Motor neuron (in vitro differentiated cells): Measurements from ENCODE around the gene REG3G. TPM values are rescaled to one million over a fixed set of nuclear protein-coding genes. Genes with fewer than 3 reads are reported as not detected.
"Not testable (repeated sequence)": the region's sequence is repeated elsewhere in the genome, so short reads cannot be mapped to it uniquely, and the experiment has no call there.

Source experiments
- ATAC-seq, 8 experiments: fragments of 200-7000 bp; cut with Tn5 transposase; replicated peaks in 6 of 8; 2 replicates each; pipeline ENCODE4 v1.8.0; 2021; ENCODE audit warnings: mild to moderate bottlenecking in 8 of 8, moderate library complexity in 8 of 8
- H3K27ac ChIP-seq, 2 donors: fragments of 250-450 bp; sonication (Bioruptor Pico); 2 replicates each; pipeline ENCODE4 v1.9.0; 2021; ENCODE audit warnings: antibody characterized with exemption in 2 of 2, mild to moderate bottlenecking in 2 of 2, moderate library complexity in 1 of 2
- H3K4me1 ChIP-seq, 2 donors: fragments of 250-450 bp; sonication (Bioruptor Pico); replicated peaks in 1 of 2; 2 replicates each; pipeline ENCODE4 v1.6.1; 2021; ENCODE audit warnings: antibody characterized with exemption in 2 of 2, mild to moderate bottlenecking in 2 of 2, moderate library complexity in 1 of 2
- H3K4me3 ChIP-seq, 5 donors: fragments of 250-450 bp; sonication (Bioruptor Pico); 2 replicates each; pipeline ENCODE4 v1.9.0; 2021; ENCODE audit warnings: antibody characterized with exemption in 5 of 5, mild to moderate bottlenecking in 5 of 5, moderate library complexity in 4 of 5
- WGBS, 10 experiments: fragments of 450-650 bp; shearing (Covaris generic); methylation state at CpG; one replicate each; pipeline ENCODE4 v1.0.0; 2022; 5-methylcytosine and 5-hydroxymethylcytosine counted together
- in situ Hi-C, 9 experiments: fragments of 400-800 bp; cut with MboI; loops; one replicate each; pipeline ENCODE4 v1.15.0; 2021; ENCODE audit warnings: low sequenced_read_pairs in 9 of 9, low pct_unique_long_range_greater_than_20kb in 2 of 9; ENCODE audit not compliant: unreplicated experiment in 9 of 9
- total RNA-seq, 8 experiments: library from RNA; unstranded; fragments of 300-600 nt; gene quantifications; 2 replicates each; pipeline versions ENCODE4 v1.2.3 to v1.2.4, GENCODE V29; 2022

Gene REG3G
- total RNA-seq, 8 experiments from 2014 or later = 0.23 to 9.7 (median 0.90) TPM; not detected in 2

DNA sequence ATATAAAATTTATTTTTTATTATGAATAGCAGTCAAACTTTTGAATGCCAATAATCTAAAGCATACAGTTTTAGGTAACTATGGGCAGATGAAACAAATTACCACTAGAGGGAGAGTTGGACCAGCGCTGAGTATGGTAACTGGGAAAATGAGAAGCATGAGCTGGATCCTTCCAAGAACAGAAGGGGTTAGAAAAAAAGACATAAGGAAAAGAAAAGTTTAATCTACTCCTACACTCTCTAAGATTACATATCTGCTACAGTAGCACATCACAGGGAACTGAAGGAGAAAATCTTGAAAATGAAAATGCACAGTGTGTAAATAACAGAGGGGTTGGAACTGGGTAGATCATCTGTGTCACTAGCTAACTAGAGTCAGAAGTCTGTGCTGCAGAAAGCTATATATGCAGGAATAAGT, 15.5 kb downstream of the REG3G start:
- peak; percentile 45 to 78 (median 60) for ATAC-seq

DNA sequence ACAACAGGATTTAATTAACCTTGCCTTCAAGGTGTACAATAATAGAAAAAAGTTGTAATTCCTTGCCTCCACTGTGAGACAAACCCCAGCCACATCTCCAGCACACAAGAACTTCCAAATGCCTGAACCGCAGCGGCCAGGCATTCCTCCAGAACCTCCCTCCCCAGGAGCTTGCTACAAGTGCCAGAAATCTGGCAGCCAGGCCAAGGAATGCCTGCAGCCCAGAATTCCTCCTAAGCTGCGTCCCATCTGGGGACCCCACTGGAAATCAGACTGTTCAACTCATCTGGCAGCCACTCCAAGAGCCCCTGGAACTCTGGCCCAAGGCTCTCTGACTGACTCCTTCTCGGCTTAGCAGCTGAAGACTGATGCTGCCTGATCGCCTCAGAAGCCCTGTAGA, 28.0 kb downstream of the REG3G start:
- H3K4me1 ChIP-seq, H3K27ac ChIP-seq, ATAC-seq, H3K4me3 ChIP-seq, in situ Hi-C loops: not testable (repeated sequence)
- 0% methylated on average over 1 of the region's 5 CpGs; no CpG with 5 or more reads in 8 of the 10 experiments for WGBS, 10 experiments

More for the DNA sequence above, 15.5 kb downstream of the REG3G start:
- Histone ChIP-seq H3K4me1 (no peaks in the 10 kb centered on the region), H3K27ac (no peak overlapping the region), H3K4me3 (no peak overlapping the region)
- in situ Hi-C loops = loop anchor here in 6 of 9 experiments (25.0 kb wide), 2 partner anchors 171 to 821 kb away; no protein-coding TSS in a partner anchor
- WGBS, 10 experiments = 0 to 50% (median 11%) methylated on average over 1 of the region's 1 CpG; no CpG with 5 or more reads in 1 of the 10 experiments

DNA sequence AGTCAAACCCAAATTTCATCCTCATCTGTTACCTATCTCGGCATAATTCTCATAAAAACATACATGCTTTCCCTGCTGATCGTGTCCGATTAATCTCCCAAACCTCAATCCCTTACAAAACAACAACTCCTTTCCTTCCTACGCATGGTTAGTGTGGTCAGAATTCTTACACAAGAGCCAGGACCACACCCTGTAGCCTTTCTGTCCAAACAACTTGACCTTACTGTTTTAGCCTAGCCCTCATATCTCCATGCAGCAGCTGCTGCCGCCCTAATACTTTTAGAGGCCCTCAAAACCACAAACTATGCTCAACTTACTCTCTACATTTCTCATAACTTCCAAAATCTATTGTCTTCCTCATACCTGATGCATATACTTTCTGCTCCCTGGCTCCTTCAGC, 29.3 kb downstream of the REG3G start:
- 17 to 71% (median 67%) methylated on average over 1 of the region's 5 CpGs; no CpG with 5 or more reads in 7 of the 10 experiments for WGBS, 10 experiments
- H3K4me3 ChIP-seq, ATAC-seq, H3K27ac ChIP-seq, H3K4me1 ChIP-seq, in situ Hi-C loops: not testable (repeated sequence)

DNA sequence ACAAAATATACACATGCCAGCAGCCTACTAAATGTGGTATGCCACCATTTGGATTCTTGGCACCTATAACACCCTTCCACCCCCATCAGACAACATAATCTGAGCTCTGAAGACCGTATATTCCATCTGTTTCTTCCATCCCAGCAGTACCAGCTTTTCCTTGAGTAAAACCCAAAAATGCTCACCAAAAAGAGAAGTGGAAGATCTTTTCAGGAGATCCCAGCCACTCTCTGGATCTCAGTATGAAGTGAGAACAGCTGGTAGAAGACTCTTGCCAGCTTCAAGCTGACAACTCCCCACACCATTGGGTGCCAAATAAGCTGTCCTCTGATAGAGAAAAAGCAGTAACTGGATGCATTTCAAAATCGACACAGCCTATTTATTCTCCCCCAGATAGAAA, 39.7 kb downstream of the REG3G start:
- Histone ChIP-seq H3K27ac (no peak overlapping the region), H3K4me1 (no peaks in the 10 kb centered on the region), H3K4me3 (no peak overlapping the region)
- in situ Hi-C loops = no loop called here
- WGBS, 10 experiments = 0 to 91% (median 14%) methylated on average over 1 to 2 of the region's 2 CpGs; no CpG with 5 or more reads in 4 of the 10 experiments
- no peak for ATAC-seq

DNA sequence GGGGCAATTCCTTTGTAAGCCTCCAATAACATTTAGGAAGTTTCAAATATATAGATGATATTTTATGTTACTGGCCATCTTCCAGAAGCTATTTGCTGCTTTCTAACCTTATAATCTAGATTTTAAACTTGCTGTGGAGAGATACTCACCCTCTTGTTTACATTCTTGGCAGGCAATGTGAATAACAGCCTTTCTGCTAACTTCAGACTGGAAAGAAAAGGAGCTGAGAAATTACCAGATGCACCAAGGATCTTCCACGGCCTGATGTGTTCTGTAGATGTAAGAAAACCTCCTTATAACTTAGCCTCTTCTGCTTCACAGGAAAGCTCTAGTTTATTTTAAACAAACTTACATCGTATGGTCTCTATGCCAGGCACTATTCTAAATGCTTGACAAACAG, 45.6 kb downstream of the REG3G start:
- H3K4me3 ChIP-seq = no peak overlapping the region
- no peaks in the 10 kb centered on the region for H3K4me1 ChIP-seq
- in situ Hi-C loops = no loop called here
- no peak overlapping the region for H3K27ac ChIP-seq
- no peak for ATAC-seq
- WGBS, 10 experiments = 0 to 100% (median 83%) methylated on average over 1 to 2 of the region's 2 CpGs; no CpG with 5 or more reads in 3 of the 10 experiments

Other genes with a start within 250 kb of the REG3G start
- gene REG1B, start 62.3 kb downstream of the REG3G start, total RNA-seq = under 1 TPM in 1 of 8 experiments, not detected in 7; 0.38 TPM
- under 1 TPM in 1 of 8 experiments, not detected in 7; 0.56 TPM for gene REG1A, start 94.8 kb downstream of the REG3G start, total RNA-seq
- under 1 TPM in 1 of 8 experiments, not detected in 7; 0.54 TPM for gene REG3A, start 134.1 kb downstream of the REG3G start, total RNA-seq